Measurements from ENCODE around the gene SCN4B.
A peak's percentile ranks its signal among the peaks of the same experiment; 100 is the strongest.
"Not testable (repeated sequence)": the region's sequence is repeated elsewhere in the genome, so short reads cannot be mapped to it uniquely, and the experiment has no call there.

The SCN4B gene

DNA sequence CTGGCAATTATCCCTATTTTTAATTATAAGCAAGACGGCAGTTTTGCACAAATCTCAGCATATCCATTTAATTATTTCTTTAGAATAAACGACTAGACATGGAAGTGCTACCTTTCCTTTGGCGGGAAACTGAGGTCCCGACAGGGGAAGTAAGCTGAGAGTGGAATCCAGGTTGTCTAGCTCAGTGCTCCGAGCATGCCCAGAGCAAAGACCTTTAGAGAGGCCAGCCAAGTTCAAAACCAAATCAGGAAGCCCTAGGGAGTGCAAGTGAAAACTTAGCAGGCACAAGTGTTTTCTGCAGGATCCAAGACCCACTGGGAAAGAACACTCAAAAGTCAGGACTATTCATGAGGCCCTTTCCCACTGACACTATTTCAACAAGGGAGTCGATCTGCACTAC lies 46.5 kb upstream of the SCN4B start:
- DNase-seq (ENCODE audit: low read depth in 1 of 2, low spot score in 1 of 2): no peak
- no peak overlapping the region for H3K27ac ChIP-seq (replicated peaks)

DNA sequence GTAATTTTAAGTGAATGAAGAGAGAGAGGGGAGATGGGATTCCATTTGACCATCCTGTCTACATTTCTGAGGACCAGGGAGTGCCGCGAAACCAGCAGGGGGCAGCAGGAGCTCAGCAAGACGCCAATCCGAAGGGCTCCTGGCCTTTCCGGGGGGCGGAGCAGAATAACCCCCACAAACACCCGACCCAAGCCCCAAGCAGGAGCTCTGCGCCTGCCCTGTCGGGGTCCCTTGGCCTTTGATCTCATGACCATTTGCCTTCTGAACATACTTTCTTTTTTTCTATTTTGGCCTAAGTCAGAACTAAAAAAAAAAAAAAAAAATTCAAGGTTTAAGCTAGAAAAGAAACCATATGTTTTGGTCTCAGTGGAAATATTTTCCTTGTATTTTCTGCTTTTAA lies 45.7 kb upstream of the SCN4B start:
- no peak overlapping the region; the same call in 1 of the 2 replicates for H3K27ac ChIP-seq (replicated peaks)
- DNase-seq (ENCODE audit: low read depth in 1 of 2, low spot score in 1 of 2): peak in 1 of 2 experiments; percentile 70
- no peak overlapping the region for H3K4me3 ChIP-seq (replicated peaks; ENCODE audit: insufficient read depth, low read length)
- no peak for TF ChIP-seq GABPA (IDR thresholded peaks at IDR 0.05; ENCODE audit: low read depth)
- TF ChIP-seq, protein P1, sequence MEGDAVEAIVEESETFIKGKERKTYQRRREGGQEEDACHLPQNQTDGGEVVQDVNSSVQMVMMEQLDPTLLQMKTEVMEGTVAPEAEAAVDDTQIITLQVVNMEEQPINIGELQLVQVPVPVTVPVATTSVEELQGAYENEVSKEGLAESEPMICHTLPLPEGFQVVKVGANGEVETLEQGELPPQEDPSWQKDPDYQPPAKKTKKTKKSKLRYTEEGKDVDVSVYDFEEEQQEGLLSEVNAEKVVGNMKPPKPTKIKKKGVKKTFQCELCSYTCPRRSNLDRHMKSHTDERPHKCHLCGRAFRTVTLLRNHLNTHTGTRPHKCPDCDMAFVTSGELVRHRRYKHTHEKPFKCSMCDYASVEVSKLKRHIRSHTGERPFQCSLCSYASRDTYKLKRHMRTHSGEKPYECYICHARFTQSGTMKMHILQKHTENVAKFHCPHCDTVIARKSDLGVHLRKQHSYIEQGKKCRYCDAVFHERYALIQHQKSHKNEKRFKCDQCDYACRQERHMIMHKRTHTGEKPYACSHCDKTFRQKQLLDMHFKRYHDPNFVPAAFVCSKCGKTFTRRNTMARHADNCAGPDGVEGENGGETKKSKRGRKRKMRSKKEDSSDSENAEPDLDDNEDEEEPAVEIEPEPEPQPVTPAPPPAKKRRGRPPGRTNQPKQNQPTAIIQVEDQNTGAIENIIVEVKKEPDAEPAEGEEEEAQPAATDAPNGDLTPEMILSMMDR (IDR thresholded peaks at IDR 0.05; ENCODE audit: insufficient read depth, low read length): peak; percentile 84
- no peaks in the 10 kb centered on the region for H3K27me3 ChIP-seq (ENCODE audit: insufficient read depth, poor library complexity, severe bottlenecking)

More for the DNA sequence above, 46.5 kb upstream of the SCN4B start:
- H3K27me3 ChIP-seq (ENCODE audit: insufficient read depth, poor library complexity, severe bottlenecking): no peaks in the 10 kb centered on the region
- TF ChIP-seq, protein P2, sequence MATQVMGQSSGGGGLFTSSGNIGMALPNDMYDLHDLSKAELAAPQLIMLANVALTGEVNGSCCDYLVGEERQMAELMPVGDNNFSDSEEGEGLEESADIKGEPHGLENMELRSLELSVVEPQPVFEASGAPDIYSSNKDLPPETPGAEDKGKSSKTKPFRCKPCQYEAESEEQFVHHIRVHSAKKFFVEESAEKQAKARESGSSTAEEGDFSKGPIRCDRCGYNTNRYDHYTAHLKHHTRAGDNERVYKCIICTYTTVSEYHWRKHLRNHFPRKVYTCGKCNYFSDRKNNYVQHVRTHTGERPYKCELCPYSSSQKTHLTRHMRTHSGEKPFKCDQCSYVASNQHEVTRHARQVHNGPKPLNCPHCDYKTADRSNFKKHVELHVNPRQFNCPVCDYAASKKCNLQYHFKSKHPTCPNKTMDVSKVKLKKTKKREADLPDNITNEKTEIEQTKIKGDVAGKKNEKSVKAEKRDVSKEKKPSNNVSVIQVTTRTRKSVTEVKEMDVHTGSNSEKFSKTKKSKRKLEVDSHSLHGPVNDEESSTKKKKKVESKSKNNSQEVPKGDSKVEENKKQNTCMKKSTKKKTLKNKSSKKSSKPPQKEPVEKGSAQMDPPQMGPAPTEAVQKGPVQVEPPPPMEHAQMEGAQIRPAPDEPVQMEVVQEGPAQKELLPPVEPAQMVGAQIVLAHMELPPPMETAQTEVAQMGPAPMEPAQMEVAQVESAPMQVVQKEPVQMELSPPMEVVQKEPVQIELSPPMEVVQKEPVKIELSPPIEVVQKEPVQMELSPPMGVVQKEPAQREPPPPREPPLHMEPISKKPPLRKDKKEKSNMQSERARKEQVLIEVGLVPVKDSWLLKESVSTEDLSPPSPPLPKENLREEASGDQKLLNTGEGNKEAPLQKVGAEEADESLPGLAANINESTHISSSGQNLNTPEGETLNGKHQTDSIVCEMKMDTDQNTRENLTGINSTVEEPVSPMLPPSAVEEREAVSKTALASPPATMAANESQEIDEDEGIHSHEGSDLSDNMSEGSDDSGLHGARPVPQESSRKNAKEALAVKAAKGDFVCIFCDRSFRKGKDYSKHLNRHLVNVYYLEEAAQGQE (IDR thresholded peaks at IDR 0.05; ENCODE audit: insufficient replicate concordance, low read depth): no peak
- TF ChIP-seq, protein P1 (IDR thresholded peaks at IDR 0.05; ENCODE audit: insufficient read depth, low read length): no peak
- no peak for TF ChIP-seq POLR2AphosphoS5 (IDR thresholded peaks at IDR 0.05; ENCODE audit: low read depth)
- TF ChIP-seq SPI1 (IDR thresholded peaks at IDR 0.05; ENCODE audit: borderline replicate concordance, low read depth): no peak
- TF ChIP-seq GABPA (IDR thresholded peaks at IDR 0.05; ENCODE audit: low read depth): no peak
- no peak overlapping the region for H3K4me3 ChIP-seq (replicated peaks; ENCODE audit: insufficient read depth, low read length)

DNA sequence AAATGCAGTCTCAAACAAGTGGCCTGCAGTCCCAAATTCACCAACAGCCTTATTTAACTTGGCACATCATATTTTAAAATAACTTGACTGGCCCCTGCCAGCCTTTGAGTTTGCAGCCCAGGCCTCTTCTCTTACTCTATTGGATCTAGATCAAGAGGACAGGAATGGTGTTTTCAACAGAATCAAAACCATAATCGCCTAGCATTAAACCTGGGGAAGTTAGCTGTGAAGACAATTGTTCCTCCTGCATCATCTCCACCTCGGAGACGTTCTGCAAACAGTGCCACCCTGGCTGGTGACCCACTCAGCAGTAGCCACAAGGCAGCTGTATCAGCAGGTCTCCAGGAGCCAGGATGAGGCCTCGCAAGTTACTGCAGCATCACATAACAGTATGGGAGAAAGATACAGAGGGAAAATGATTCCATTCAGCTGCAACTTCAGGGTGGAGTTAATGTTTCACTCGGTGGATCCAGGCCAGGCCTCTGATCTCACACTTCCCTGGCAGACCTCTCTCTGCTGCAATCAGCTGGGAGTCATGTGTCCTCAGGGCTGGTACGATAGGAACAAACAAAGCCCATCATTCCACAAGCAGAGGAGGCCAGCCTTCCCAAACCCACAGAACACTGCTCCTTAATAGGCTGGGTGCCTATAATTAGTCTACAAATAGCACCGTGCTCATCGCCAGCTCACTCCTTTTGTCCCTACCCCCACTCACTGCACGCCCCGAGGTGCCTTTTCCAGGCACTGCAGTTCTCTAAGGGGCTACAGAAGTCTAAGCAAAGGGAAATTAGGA lies 42.4 kb upstream of the SCN4B start:
- Histone ChIP-seq H3K27ac (replicated peaks) (no peak overlapping the region), H3K27me3 (ENCODE audit: insufficient read depth, poor library complexity, severe bottlenecking) (no peaks in the 10 kb centered on the region), H3K4me3 (replicated peaks; ENCODE audit: insufficient read depth, low read length) (no peak overlapping the region)
- TF ChIP-seq, protein P2 (IDR thresholded peaks at IDR 0.05; ENCODE audit: insufficient replicate concordance, low read depth): no peak
- no peak for TF ChIP-seq POLR2AphosphoS5 (IDR thresholded peaks at IDR 0.05; ENCODE audit: low read depth)
- DNase-seq (ENCODE audit: low read depth in 1 of 2, low spot score in 1 of 2): no peak

DNA sequence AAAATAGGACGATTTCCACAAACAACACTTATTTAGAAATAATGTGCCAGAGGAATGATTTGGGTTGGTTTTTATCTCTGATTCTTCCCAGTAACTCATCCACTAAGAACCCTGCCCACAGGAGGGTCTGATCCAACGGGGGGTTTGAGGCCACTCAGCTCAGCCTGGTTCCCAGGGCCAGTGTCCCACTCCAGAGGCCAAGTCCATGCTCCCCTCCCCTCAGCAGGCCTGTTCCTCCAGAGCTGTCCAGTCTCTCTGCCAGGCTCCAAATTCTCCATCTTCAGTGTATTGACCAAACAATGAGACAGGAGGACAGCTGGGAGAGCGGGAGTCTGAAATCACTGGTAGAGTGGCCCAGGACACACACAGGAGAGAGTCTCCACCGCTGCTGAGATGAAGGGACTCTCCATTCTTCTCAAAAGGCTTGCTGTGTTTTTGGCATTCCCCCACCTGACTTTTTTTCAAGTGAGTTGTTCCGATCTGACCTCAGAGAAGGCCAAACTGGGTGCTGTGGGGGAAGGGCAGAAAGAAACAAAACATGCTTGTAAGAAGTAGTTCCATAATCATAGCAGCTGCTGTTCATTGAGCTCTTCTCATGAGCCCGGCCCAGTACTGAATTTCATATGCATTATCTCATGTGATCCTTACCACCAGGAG lies 41.4 kb upstream of the SCN4B start:
- TF ChIP-seq GABPA (IDR thresholded peaks at IDR 0.05; ENCODE audit: low read depth) (no peak), SPI1 (IDR thresholded peaks at IDR 0.05; ENCODE audit: borderline replicate concordance, low read depth) (no peak), POLR2AphosphoS5 (IDR thresholded peaks at IDR 0.05; ENCODE audit: low read depth) (no peak)
- TF ChIP-seq, protein P2 (IDR thresholded peaks at IDR 0.05; ENCODE audit: insufficient replicate concordance, low read depth): no peak
- TF ChIP-seq, protein P1 (IDR thresholded peaks at IDR 0.05; ENCODE audit: insufficient read depth, low read length): no peak
- H3K27me3 ChIP-seq (ENCODE audit: insufficient read depth, poor library complexity, severe bottlenecking): no peaks in the 10 kb centered on the region
- H3K4me3 ChIP-seq (replicated peaks; ENCODE audit: insufficient read depth, low read length): no peak overlapping the region
- H3K27ac ChIP-seq (replicated peaks): no peak overlapping the region
- no peak for DNase-seq (ENCODE audit: low read depth in 1 of 2, low spot score in 1 of 2)

DNA sequence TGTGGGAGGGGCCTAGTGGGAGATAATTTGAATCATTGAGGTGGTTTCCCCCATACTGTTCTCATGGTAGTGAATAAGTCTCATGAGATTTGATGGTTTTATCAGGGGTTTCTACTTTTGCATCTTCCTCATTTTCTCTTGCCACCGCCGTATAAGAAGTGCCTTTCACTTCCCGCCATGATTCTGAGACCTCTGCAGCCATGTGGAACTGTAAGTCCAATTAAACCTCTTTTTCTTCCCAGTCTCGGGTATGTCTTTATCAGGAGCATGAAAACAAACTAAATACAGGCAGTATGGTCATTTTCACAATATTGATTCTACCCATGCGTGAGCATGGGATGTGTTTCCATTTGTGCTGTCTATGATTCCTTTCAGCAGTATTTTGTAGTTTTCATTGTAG lies 40.2 kb upstream of the SCN4B start:
- H3K27ac ChIP-seq (replicated peaks); H3K4me3 ChIP-seq (replicated peaks; ENCODE audit: insufficient read depth, low read length); H3K27me3 ChIP-seq (ENCODE audit: insufficient read depth, poor library complexity, severe bottlenecking); DNase-seq (ENCODE audit: low read depth in 1 of 2, low spot score in 1 of 2): not testable (repeated sequence)
